GM23248 (cell line): ENCODE data around the gene SKA1.

Experiments used
- EZH2 ChIP-seq: fragments of 200-600 bp; sonication (generic); IDR thresholded peaks from 2 replicates; pipeline ENCODE4 v1.6.1; 2018; ENCODE audit warnings: antibody characterized with exemption, mild to moderate bottlenecking; ENCODE audit not compliant: insufficient read depth, poor library complexity, severe bottlenecking
- EZH2phosphoT487 ChIP-seq: fragments of 200-600 bp; sonication (generic); IDR thresholded peaks from 2 replicates; pipeline ENCODE4 v1.6.1; 2018; ENCODE audit warnings: antibody characterized with exemption, moderate library complexity, mild to moderate bottlenecking, low read depth; ENCODE audit not compliant: insufficient read depth

- TF ChIP-seq EZH2phosphoT487 (no peak), EZH2 (no peak)
These were observed 2.4 kb downstream of the SKA1 start for GRCh38 chr18:50377061-50377798.
